GM12801 (cell line): ENCODE measurements around the gene PDHX.

ENCODE experiments used
- CTCF ChIP-seq: IDR thresholded peaks from one replicate; pipeline ENCODE4 v1.5.1; 2011; ENCODE audit warnings: control low read depth; ENCODE audit not compliant: insufficient read length; ENCODE audit errors: extremely low read depth

Gene PDHX

GRCh38 chr11:34915136-34916014, 1.0 kb upstream of the PDHX start:
- no peak for TF ChIP-seq CTCF

GRCh38 chr11:34916843-34917770, 689 bp downstream of the PDHX start:
- no peak for TF ChIP-seq CTCF

GRCh38 chr11:34921156-34921555, 4.7 kb downstream of the PDHX start:
- no peak for TF ChIP-seq CTCF

- no peak for TF ChIP-seq CTCF
These were observed 8.3 kb downstream of the PDHX start for GRCh38 chr11:34924714-34925113.

GRCh38 chr11:34926101-34926830, 9.8 kb downstream of the PDHX start:
- no peak for TF ChIP-seq CTCF

- TF ChIP-seq CTCF: no peak
These were observed 10.4 kb downstream of the PDHX start for GRCh38 chr11:34926831-34927132.
